Measurements from ENCODE around the gene BICDL1.

BICDL1 gene

GRCh38 chr12:120085920-120086645 lies 97.0 kb downstream of the BICDL1 start:
- no peak for DNase-seq

GRCh38 chr12:120086801-120087621 lies 98.0 kb downstream of the BICDL1 start:
- peak; percentile 99 for DNase-seq

DNA sequence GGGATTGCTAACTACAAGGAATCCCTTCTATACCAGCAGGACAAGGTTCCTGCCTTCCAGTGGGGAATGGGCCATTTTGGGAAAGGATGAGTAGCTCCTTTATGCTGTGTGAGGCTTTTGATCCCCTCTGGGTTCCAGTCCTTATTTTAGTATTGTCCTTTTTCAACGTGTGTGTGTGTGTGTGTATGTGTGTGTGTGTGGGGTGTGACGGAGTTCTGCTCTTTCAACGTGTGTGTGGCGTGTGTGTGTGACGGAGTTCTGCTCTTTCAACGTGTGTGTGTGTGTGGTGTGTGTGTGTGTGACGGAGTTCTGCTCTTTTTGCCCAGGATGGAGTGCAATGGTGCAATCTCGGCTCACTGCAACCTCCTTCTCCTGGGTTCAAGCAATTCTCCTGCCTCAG lies 100.1 kb downstream of the BICDL1 start:
- DNase-seq: no peak

- no peak for DNase-seq
Observed at GRCh38 chr12:120089796-120090195, 100.8 kb downstream of the BICDL1 start.

- DNase-seq: no peak
Observed at GRCh38 chr12:120090206-120090605, 101.2 kb downstream of the BICDL1 start.

GRCh38 chr12:120090626-120091295 lies 101.7 kb downstream of the BICDL1 start:
- no peak for DNase-seq

GRCh38 chr12:120091371-120092090 lies 102.5 kb downstream of the BICDL1 start:
- no peak for DNase-seq

DNA sequence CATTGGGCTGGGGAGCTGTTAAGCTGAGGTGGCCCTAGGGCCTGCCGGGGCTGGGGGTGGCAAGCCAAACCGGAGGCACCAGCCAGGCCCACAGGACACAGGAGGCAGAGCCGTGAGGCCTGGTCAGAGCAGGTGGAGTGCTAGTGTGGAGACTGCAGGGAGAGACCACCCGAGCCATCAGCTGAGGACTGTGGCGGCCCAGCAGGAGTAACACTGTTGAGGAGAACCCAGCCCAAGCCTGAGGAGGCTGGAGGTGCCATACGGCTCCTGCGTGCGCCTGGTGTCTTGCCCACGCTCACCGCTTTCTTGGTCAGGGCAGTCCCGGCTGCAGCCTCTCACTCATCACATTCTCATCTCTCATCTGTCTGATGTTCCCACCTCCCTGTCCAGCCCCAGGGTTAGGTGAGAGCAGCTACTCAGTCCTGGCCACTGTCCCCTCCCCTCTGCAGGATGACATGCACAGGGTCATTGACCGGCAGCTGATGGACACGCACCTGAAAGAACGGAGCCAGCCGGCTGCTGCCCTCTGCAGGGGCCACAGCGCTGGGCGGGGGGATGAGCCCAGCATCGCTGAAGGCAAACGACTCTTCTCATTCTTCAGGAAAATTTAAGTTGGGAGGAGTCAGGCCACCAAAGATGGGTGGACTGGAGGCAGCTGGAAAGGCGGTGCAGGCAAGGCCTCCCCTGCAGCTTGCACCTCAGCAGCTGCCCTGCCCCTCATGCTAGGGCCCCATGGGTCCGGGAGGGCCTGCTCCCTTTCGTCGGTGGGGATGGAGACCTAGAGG lies 103.7 kb downstream of the BICDL1 start:
- no peak for DNase-seq

DNA sequence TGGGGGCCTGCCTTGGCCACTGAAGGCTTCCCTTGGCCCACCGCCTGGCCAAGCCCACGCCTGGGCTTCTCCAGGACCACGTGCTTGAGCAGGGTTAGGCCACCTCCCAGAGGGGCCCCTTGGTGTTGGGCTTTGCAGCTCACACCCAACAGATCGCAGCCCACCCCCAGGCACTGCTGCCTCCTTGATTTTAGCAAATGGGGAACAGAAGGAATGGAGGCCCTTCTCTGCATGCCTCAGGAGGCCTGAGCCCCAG lies 104.2 kb downstream of the BICDL1 start:
- no peak for DNase-seq

GRCh38 chr12:120093592-120094355 lies 104.7 kb downstream of the BICDL1 start:
- DNase-seq: peak in 1 of 2 experiments; percentile 4

DNA sequence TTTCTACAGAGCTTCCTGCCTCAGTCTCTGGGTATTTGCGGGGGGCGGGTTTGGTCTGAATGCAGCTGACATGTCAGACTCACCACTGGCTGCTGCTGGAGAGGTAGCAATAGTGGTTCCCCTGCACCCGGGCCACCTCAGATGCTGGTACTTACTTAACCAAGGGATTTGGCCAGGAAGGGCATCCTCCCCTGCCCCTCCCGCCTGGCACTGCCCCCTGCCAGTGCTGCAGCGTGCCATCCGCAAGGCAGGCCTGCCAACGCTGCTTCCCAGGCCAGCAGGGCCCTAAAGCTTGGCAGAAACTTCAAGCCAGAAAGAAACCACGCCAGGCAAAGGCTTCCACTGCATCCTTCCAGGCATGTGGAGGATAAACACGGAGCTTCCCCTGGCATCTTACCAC lies 105.4 kb downstream of the BICDL1 start:
- peak in 1 of 2 experiments; percentile 3 for DNase-seq

DNA sequence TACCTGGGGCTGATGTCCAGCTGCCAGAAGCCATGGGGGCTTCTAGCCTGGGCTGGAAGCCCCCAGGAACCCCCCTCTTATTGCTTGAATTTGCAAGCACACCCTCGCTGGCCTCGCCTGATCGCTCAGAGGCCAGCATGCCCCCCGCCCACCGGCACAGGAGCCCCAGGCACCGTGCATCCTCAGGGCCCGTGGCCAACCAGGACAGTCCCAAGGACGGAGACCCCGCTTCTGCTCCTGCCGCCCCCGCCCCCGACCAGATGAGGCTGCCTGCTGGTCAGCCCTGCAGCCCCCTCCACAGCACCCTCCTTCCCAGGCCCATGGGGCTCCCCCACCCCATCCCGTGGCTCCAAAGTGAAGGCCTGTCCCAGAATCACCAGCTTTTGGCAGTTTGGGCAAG lies 106.3 kb downstream of the BICDL1 start:
- DNase-seq: no peak

- no peak for DNase-seq
Observed at GRCh38 chr12:120095736-120096135, 106.7 kb downstream of the BICDL1 start.

DNA sequence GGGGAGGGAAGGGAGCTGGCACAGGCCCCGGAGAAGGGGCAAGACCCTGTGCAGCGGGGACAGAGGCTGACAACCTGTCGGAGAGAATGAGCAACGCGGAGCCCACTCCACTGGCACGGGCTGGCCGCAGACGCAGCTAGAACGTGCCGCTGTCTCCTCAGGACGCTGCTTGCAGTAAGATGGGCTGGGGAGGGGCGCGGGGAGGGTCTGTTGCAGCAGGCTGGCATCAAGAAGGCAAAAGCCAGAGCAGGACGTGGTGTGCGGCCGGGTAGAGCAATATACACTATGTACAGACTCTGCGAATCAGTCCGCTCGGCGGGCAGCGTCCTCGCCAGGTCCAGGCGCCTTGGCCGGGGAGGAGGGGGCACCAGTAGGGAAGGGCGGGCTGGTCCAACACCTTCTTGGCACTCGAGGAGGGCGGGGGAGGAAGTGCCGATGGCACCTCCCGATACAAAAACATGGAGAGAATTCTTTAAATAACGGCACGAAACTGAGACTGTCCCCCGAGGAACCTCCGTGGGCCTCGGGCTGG lies 107.7 kb downstream of the BICDL1 start:
- no peak for DNase-seq

DNA sequence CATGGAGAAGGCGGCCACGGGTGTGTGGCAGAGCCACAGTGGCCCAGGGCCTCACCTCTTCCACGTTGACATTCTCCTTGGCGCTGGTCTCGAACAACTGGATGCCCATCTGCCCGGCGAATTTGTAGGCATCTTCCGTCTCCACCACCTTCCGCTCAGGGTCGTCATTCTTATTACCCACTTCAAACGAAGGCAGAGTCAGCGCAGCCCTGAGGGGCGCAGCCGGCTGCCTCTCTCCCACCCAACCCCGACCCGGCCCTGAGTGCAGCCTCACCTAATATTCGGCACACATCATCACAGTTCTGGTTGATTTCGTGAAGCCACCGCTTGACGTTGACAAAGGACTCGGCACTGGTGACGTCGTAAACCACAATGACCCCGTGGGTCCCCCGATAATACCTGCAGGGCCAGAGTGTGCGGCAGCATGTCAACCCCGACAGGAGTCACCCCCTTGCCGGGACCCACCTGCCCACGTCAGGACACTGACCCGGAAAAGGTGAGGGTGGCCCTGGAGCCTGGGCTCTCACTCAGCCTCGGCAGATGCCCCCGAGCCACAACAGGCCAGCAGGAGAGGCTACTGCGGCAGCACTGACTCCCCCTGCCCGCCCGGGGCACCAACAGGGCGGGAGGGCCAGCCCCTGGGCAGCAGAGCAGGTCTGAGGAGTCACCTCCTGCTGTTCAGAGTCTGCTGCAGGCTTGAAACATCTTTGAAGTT lies 109.9 kb downstream of the BICDL1 start:
- no peak for DNase-seq

- no peak for DNase-seq
Observed at GRCh38 chr12:120099738-120100137, 110.7 kb downstream of the BICDL1 start.

GRCh38 chr12:120100630-120101029 lies 111.6 kb downstream of the BICDL1 start:
- DNase-seq: peak in 1 of 2 experiments; percentile 22

DNA sequence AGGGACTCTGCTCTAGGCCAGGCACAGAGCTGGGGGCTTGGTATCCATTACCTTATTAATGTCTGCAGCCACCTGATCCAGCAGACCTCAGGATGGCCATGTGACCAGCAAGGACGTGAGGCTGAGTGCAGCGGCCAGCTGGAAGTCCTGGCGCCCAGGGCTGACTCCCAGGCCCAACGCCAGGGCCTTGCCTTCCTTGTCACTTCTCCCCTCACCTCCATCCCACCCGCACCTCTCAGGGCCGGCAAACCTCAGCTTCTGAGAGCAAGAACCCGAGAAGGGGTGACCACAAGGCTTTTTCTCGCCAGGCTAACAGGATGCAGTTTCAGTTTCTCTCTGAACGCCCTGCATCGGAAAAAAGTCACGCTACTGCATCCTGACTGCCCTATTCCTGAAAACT lies 112.1 kb downstream of the BICDL1 start:
- no peak for DNase-seq

DNA sequence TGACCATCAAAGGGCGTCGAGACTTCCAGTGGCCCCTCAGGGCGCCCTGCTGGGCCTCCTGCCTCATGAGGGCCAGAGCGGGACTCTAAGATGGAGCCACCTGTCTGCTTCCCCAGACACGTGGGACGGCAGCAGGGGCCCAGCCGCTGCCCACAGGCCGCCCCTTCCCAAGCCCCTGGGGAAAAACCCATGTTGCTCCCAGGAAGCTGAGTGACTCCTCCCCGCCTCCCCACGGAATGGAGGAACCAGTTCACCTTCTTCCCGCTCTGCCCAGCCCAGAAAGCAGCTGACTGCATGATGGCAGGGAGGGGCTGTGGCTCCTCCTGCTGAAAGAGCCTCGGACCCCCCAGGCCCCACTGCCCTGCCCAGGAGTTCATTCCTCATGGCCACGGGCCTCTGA lies 112.6 kb downstream of the BICDL1 start:
- no peak for DNase-seq

GRCh38 chr12:120102189-120103043 lies 113.4 kb downstream of the BICDL1 start:
- no peak for DNase-seq

Data from NCI-H2081 (cell line).